GM18951 (cell line): Measurements from ENCODE around the gene AGTRAP.

Experiments
- POLR2A ChIP-seq: IDR thresholded peaks from 4 replicates; pipeline ENCODE4 v1.6.1; 2011; ENCODE audit warnings: mild to moderate bottlenecking; ENCODE audit not compliant: insufficient read length, insufficient read depth; ENCODE audit errors: extremely low read depth
- in situ Hi-C: fragments of 300-500 bp; cut with MboI; formaldehyde crosslinking; loops from one replicate; pipeline ENCODE4 v1.12.0; 2022; ENCODE audit warnings: low sequenced_read_pairs, mixed read lengths, inconsistent platforms; ENCODE audit not compliant: unreplicated experiment

The AGTRAP gene

GRCh38 chr1:11793819-11794218, 57.9 kb downstream of the AGTRAP start:
- in situ Hi-C loops, result no loop called here
- no peak for TF ChIP-seq POLR2A

DNA sequence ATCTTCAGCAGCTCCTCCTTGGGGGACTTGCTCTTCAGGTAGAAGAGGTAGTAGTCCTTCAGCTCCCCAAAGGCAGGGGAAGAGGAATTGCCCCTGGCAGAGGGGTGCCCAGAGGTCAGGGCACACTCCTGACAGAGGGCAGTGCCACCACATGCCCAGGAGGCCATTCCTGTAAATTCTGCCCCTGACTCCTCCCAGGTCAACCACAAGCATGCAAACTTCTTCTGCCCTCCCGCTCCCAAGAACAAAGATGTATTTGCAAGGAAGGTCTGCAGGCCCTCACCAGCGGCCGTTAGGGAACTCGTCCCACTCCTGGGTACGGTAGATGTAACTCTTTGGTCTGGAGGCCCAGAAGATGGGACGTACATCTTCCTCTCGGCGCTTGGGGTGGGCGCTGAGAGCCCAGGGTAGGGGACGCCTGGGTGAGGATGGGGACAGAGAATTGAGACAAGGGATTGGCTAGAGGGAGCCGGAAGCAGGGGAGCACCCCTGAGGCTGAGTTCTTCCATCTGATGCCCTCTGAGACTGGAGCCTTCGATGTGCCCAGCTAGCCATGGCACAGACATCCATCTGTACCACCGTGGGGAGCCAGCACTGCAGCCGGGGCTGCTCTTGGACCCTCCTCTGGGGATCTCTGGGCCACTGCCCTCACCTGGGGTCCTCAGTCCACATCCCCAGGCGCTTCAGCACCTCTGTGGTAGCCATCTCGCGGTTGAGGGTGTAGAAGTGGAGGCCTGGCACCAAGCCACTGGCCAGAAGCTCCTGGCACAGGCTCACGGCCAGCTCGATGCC, 58.7 kb downstream of the AGTRAP start:
- in situ Hi-C loops, result no loop called here
- no peak for TF ChIP-seq POLR2A

- in situ Hi-C loops, result no loop called here
- TF ChIP-seq POLR2A, result no peak
These were observed 59.4 kb downstream of the AGTRAP start for GRCh38 chr1:11795238-11795890.

- in situ Hi-C loops, result no loop called here
- no peak for TF ChIP-seq POLR2A
These were observed 60.3 kb downstream of the AGTRAP start for GRCh38 chr1:11796036-11796828.

DNA sequence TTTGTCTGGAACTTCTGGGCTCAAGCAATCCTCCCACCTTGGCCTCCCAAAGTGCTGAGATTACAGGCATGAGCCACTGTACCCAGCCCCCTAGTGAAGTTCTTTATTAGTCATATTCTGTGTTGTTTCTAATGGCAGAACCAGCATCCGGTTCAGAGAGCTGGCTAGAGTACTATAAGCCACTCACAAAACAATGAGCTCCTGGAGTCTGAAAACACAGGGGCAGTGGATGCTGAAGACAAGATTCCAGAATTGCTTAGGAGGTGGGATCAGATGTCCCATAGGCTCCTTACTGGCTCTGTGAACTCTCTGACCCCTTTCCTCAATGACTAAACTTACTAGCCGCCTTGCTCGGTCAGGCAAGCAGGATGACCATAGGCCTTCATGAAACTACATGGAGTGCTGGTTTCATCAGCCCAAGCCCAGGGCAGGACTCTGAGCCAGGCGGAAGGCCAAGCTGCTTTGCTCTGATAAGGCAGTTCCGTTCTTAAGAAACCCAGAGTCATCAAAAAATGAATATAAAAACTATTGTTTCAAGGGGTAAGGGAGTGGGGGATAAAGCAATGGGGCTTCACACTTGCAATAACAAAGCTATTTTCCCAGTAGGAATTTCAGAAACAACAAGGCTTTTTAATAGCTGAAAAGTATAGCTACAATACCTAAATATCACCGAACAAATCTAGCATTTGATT, 61.7 kb downstream of the AGTRAP start:
- in situ Hi-C loops, result no loop called here
- no peak for TF ChIP-seq POLR2A

DNA sequence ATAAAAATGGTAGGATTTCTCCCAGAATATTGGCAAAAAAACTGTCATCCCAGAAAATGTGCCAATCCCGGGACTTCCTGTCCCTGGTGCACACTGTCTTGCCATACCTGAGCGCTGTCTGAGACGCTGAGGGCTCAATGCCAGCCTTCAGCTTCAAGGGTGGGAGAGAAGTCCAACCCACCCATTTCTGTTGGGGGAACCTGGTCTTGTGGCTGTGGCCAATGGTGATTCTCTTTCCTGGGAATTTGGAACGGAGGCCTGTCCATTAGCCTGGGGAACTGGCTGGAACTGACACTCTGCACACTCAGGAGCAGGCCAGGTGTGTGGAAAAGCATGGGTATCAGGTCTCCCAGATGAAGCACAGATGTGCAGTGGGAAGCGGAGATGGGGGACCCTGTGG, 63.2 kb downstream of the AGTRAP start:
- no peak for TF ChIP-seq POLR2A
- in situ Hi-C loops, result no loop called here

DNA sequence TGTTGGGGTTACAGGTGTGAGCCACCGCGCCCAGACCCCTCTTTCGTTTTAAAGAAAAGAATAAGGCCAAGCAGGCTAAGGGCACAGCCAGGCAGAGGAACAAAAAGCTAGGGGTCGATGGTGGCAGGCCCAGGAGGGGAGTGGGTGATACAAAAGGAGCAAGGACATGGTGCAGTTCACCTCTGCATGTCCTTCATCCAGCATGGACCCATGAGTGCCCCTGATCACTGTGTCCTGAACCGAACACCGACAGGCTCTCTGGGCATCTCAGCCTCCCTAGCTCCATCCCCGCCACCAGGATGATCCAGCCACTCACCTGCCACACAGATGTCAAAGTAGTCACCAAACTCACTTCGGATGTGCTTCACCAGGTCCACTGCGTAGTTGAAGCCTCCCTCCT, 64.0 kb downstream of the AGTRAP start:
- TF ChIP-seq POLR2A, result no peak
- in situ Hi-C loops, result no loop called here

GRCh38 chr1:11800391-11800755, 64.4 kb downstream of the AGTRAP start:
- TF ChIP-seq POLR2A, result no peak
- in situ Hi-C loops, result no loop called here
